Mesendoderm (in vitro differentiated cells): ENCODE data around the gene ERI3.

ENCODE experiments used
- DNase-seq: peaks from one replicate; pipeline ENCODE4 v3.0.0; 2013
- H2AK5ac ChIP-seq: 2 replicates; pipeline ENCODE4 v1.6.1; 2013; ENCODE audit warnings: low read length, inconsistent platforms
- H2BK120ac ChIP-seq: 2 replicates; pipeline ENCODE4 v1.6.1; 2013; ENCODE audit warnings: low read depth, mild to moderate bottlenecking, low read length, moderate library complexity, mixed read lengths
- H2BK15ac ChIP-seq: replicated peaks from 2 replicates; pipeline ENCODE4 v1.6.1; 2013; ENCODE audit warnings: low read depth, mild to moderate bottlenecking, moderate library complexity
- H2BK5ac ChIP-seq: 2 replicates; pipeline ENCODE4 v1.6.1; 2013; ENCODE audit warnings: low read length, inconsistent platforms
- H3K18ac ChIP-seq: 2 replicates; pipeline ENCODE4 v1.6.1; 2013; ENCODE audit warnings: mild to moderate bottlenecking, low read length, mixed read lengths
- H3K23ac ChIP-seq: one replicate; pipeline ENCODE4 v1.6.1; 2013; ENCODE audit warnings: low read length
- H3K27ac ChIP-seq: 2 replicates; pipeline ENCODE4 v1.5.1; 2013; ENCODE audit warnings: low read depth, mild to moderate bottlenecking, inconsistent platforms, low read length, moderate library complexity
- H3K27me3 ChIP-seq: 2 replicates; pipeline ENCODE4 v1.6.1; 2013; ENCODE audit warnings: low read length, control low read depth, mild to moderate bottlenecking, inconsistent platforms; ENCODE audit not compliant: insufficient read depth, poor library complexity
- H3K36me3 ChIP-seq: 2 replicates; pipeline ENCODE4 v1.6.1; 2013; ENCODE audit warnings: low read length, inconsistent platforms; ENCODE audit not compliant: control insufficient read depth, insufficient read depth
- H3K4ac ChIP-seq: one replicate; pipeline ENCODE4 v1.6.1; 2013; ENCODE audit warnings: low read depth, mild to moderate bottlenecking, low read length, moderate library complexity
- H3K4me1 ChIP-seq: 2 replicates; pipeline ENCODE4 v1.6.1; 2013; ENCODE audit warnings: low read depth, low read length, inconsistent platforms; ENCODE audit not compliant: control insufficient read depth
- H3K4me2 ChIP-seq: 2 replicates; pipeline ENCODE4 v1.6.1; 2013; ENCODE audit warnings: low read length
- H3K4me3 ChIP-seq: 2 replicates; pipeline ENCODE4 v1.5.1; 2013; ENCODE audit warnings: mild to moderate bottlenecking, low read length
- H3K56ac ChIP-seq: one replicate; pipeline ENCODE4 v1.6.1; 2013; ENCODE audit warnings: low read length
- H3K79me1 ChIP-seq: 2 replicates; pipeline ENCODE4 v1.6.1; 2013; ENCODE audit warnings: low read length, inconsistent platforms
- H3K79me2 ChIP-seq: 2 replicates; pipeline ENCODE4 v1.6.1; 2013; ENCODE audit warnings: mild to moderate bottlenecking, low read length; ENCODE audit not compliant: control insufficient read depth, insufficient read depth
- H3K9ac ChIP-seq: 2 replicates; pipeline ENCODE4 v1.6.1; 2013; ENCODE audit warnings: low read length, inconsistent platforms
- H4K5ac ChIP-seq: one replicate; pipeline ENCODE4 v1.6.1; 2013; ENCODE audit warnings: low read length
- H4K8ac ChIP-seq: one replicate; pipeline ENCODE4 v1.6.1; 2013; ENCODE audit warnings: low read depth, mild to moderate bottlenecking, control low read depth, low read length, moderate library complexity
- WGBS: extraction: QIAGEN DNeasy Blood & Tissue Kit; methylation state at CpG from one replicate; pipeline ENCODE4 v1.1.7; 2013; ENCODE audit warnings: low lambda C conversion rate, missing lambda C conversion rate; ENCODE audit not compliant: insufficient coverage; ENCODE audit errors: extremely low coverage; 5-methylcytosine and 5-hydroxymethylcytosine counted together

Gene ERI3

GRCh38 chr1:44225761-44226160 is 129.3 kb downstream of the ERI3 start:
- Histone ChIP-seq H3K4me1 (no peaks in the 10 kb centered on the region), H2AK5ac (no peak overlapping the region)

DNA sequence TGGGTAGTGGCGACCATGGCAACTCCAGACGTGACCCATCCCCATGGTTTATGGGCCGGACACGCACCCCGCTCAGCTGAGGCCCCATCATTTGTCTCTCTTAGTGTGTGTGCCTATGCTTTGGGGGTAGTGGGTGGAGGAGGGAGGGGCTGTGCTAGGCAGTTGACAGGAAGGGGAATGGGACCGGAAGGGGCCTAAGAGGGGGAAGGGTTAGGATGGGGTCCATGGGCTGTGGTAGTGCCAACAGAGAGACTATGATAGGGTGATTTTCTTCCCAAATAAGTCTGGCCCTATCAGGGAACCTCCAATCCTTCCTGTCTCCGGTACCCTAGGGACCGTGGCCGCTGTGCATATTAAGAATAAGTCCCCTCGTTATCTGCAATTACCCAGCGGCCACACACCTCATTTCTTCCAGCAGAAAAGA is 131.9 kb downstream of the ERI3 start:
- Histone ChIP-seq H3K27ac (no peak overlapping the region), H3K36me3 (peaks cover 12% of the 10 kb centered on the region), H3K23ac (no peak overlapping the region), H4K5ac (no peak overlapping the region), H3K18ac (no peak overlapping the region), H4K8ac (no peak overlapping the region), H3K9ac (no peak overlapping the region), H3K4me1 (no peaks in the 10 kb centered on the region), H3K79me1 (no peaks in the 10 kb centered on the region), H3K4ac (no peak overlapping the region), H2BK15ac (no peak overlapping the region), H3K4me2 (no peak overlapping the region), H3K79me2 (no peaks in the 10 kb centered on the region), H2BK5ac (no peak overlapping the region), H2BK120ac (no peak overlapping the region), H3K27me3 (no peaks in the 10 kb centered on the region), H3K4me3 (no peak overlapping the region), H3K56ac (no peak overlapping the region), H2AK5ac (no peak overlapping the region)
- WGBS: no CpG with 5 or more reads among the region's 11 CpGs
- DNase-seq: no peak

More at GRCh38 chr1:44225761-44226160, 129.3 kb downstream of the ERI3 start:
- no peak overlapping the region for H4K5ac ChIP-seq
- H3K79me1 ChIP-seq: no peaks in the 10 kb centered on the region
- no peaks in the 10 kb centered on the region for H3K79me2 ChIP-seq
- H3K56ac ChIP-seq: no peak overlapping the region
- H3K4me3 ChIP-seq: no peak overlapping the region
- no peak overlapping the region for H2BK120ac ChIP-seq
- no peak overlapping the region for H3K23ac ChIP-seq
- no peak overlapping the region for H3K18ac ChIP-seq
- H2BK15ac ChIP-seq: no peak overlapping the region
- H3K27ac ChIP-seq: no peak overlapping the region
- H3K9ac ChIP-seq: no peak overlapping the region
- H3K36me3 ChIP-seq: peaks cover 4% of the 10 kb centered on the region
- no peak overlapping the region for H3K4me2 ChIP-seq
- DNase-seq: no peak
- H3K27me3 ChIP-seq: no peaks in the 10 kb centered on the region
- no peak overlapping the region for H4K8ac ChIP-seq
- H3K4ac ChIP-seq: no peak overlapping the region
- WGBS: no CpG with 5 or more reads among the region's 2 CpGs
- no peak overlapping the region for H2BK5ac ChIP-seq

DNA sequence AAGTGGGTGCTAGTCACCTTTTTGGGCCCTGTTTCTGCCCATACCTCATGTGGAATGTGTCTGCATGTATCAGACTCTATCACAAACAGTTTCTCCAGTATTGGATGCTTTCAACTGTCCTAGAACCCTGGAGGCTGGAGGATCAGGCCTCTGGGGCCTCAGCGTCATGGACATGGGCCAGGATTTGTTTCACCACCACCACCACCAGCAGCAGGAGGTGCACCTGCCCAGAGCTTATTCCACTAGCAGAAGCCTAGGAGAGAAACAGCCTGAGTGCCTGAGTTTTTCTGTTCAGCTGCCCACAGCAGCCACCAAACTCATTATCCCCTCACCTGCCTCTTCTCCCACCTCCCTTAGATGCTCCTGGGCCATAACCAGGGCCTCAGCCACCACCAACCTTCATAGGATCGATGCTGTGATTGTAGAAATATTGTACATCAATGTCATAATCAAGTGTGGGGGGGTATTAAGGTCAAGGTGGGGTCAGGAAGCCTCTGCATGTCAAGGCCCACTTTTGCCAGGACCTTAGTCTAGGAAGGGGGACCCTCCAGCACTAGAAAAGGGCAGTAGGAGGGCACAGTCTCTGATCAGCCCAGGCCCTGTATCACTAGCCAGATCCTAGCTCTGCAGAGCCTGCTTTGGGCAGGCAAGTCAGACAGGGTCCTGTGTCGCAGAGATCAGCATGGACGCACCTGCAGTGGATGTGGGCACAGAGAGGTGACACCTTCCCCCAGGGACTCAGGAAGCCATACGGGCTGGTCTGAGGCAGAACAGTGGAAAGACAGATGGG is 132.5 kb downstream of the ERI3 start:
- Histone ChIP-seq H3K27ac (no peak overlapping the region), H3K56ac (no peak overlapping the region), H3K4ac (no peak overlapping the region), H3K23ac (no peak overlapping the region), H3K9ac (no peak overlapping the region), H2BK120ac (no peak overlapping the region), H4K5ac (no peak overlapping the region), H3K4me3 (no peak overlapping the region), H3K4me2 (no peak overlapping the region), H3K18ac (no peak overlapping the region), H4K8ac (no peak overlapping the region), H3K36me3 (peaks cover 12% of the 10 kb centered on the region), H3K4me1 (no peaks in the 10 kb centered on the region), H2BK15ac (no peak overlapping the region), H3K27me3 (no peaks in the 10 kb centered on the region), H3K79me1 (no peaks in the 10 kb centered on the region), H2BK5ac (no peak overlapping the region), H2AK5ac (no peak overlapping the region), H3K79me2 (no peaks in the 10 kb centered on the region)
- no peak for DNase-seq
- no CpG with 5 or more reads among the region's 5 CpGs for WGBS

DNA sequence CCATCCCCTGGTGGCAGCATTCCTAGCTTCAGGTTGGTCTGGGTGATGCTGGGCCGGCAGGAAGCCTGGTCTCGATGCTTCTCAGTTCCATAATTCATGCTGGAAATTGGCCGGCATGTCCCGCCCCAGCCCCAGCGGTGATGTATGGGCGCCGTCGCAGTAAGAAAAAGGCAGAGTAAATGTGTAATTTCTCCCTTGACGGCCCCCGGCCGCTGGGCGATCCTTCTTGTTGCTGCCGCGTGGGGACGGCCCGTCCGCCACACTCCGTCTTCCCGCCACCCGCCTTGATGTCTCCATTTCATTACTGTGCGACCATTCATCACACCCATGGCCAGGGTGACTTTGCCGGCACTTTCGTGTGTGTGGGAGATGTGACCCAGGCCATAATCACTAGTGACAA is 133.3 kb downstream of the ERI3 start:
- H4K8ac ChIP-seq: no peak overlapping the region
- no peak for DNase-seq
- no peak overlapping the region for H3K9ac ChIP-seq
- no peak overlapping the region for H3K27ac ChIP-seq
- no peak overlapping the region for H4K5ac ChIP-seq
- H3K23ac ChIP-seq: no peak overlapping the region
- no peak overlapping the region for H3K4me3 ChIP-seq
- H3K56ac ChIP-seq: no peak overlapping the region
- H3K36me3 ChIP-seq: peaks cover 12% of the 10 kb centered on the region
- H3K27me3 ChIP-seq: no peaks in the 10 kb centered on the region
- H2BK5ac ChIP-seq: no peak overlapping the region
- H3K4me2 ChIP-seq: no peak overlapping the region
- no peak overlapping the region for H3K4ac ChIP-seq
- H2AK5ac ChIP-seq: no peak overlapping the region
- no peaks in the 10 kb centered on the region for H3K79me1 ChIP-seq
- no CpG with 5 or more reads among the region's 23 CpGs for WGBS
- H2BK15ac ChIP-seq: no peak overlapping the region
- H3K18ac ChIP-seq: no peak overlapping the region
- H3K79me2 ChIP-seq: no peaks in the 10 kb centered on the region
- no peak overlapping the region for H2BK120ac ChIP-seq
- H3K4me1 ChIP-seq: no peaks in the 10 kb centered on the region

DNA sequence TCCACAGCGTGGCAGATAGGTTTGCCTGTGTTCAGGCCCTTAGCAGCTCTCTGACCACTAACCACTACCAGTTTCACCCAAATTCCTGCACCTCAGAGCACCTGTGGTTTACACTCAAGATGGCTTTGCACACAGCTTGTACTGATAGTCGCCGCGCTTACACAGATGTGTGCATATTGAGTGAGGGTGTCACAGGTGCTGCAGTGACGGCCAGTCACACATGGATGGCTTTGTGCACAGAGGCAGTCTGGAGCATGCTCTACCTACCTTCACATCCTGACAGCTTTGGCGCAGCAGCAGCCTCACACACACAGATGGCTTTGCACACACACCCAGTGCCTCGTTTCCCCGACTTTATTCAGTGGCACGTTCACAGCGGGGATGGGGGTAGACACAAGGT is 134.3 kb downstream of the ERI3 start:
- Histone ChIP-seq H2BK15ac (no peak overlapping the region), H3K79me1 (no peaks in the 10 kb centered on the region), H3K4ac (no peak overlapping the region), H2BK120ac (no peak overlapping the region), H3K18ac (no peak overlapping the region), H3K56ac (no peak overlapping the region), H3K27me3 (no peaks in the 10 kb centered on the region), H3K9ac (no peak overlapping the region), H3K23ac (no peak overlapping the region), H4K5ac (no peak overlapping the region), H3K4me3 (no peak overlapping the region), H3K36me3 (peaks cover 10% of the 10 kb centered on the region), H4K8ac (no peak overlapping the region), H2BK5ac (no peak overlapping the region), H3K4me2 (no peak overlapping the region), H3K4me1 (no peaks in the 10 kb centered on the region), H3K27ac (no peak overlapping the region), H3K79me2 (no peaks in the 10 kb centered on the region), H2AK5ac (no peak overlapping the region)
- no CpG with 5 or more reads among the region's 10 CpGs for WGBS
- DNase-seq: no peak
